ENCODE results near the gene PARVB. TPM values are rescaled to one million over a fixed set of nuclear protein-coding genes. Genes with fewer than 3 reads are reported as not detected.

The PARVB gene
- total and polyA plus RNA-seq, 2 of the 8 experiments (the other 6 are each of a cell fraction or from before 2014, with no cell fraction given), result 14.5 to 18.6 TPM

GRCh38 chr22:44094751-44095302 is 70.7 kb downstream of the PARVB start:
- DNase-seq (ENCODE audit: low read depth in 1 of 2, low spot score in 2 of 2), result no peak

More at GRCh38 chr22:44094751-44095302, 70.7 kb downstream of the PARVB start:
- Histone ChIP-seq H4K91ac (replicated peaks; ENCODE audit: insufficient read length, low read length) (no peak overlapping the region), H3K27ac (ENCODE audit: low read depth, low read length) (no peak overlapping the region), H2BK20ac (ENCODE audit: low read length) (no peak overlapping the region), H2BK5ac (ENCODE audit: low read depth, low read length) (no peak overlapping the region), H3K79me1 (ENCODE audit: low read depth, low read length) (no peaks in the 10 kb centered on the region; the same call in 1 of the 2 replicates), H3K79me2 (ENCODE audit: control insufficient read depth in 1 of 2, insufficient read depth in 2 of 2, low read length in 2 of 2) (no peaks in the 10 kb centered on the region), H4K5ac (ENCODE audit: insufficient read length, low read depth, low read length) (no peak overlapping the region), H3K14ac (ENCODE audit: insufficient read length) (no peak overlapping the region), H2BK15ac (ENCODE audit: low read length) (no peak overlapping the region; the same call in 1 of the 2 replicates), H2AK5ac (ENCODE audit: low read depth, low read length) (no peak overlapping the region), H4K8ac (ENCODE audit: extremely low read depth, insufficient read depth, low read length) (peak overlapping the region; percentile 53; the same call in 1 of the 2 replicates), H3K9me3 (ENCODE audit: insufficient read depth in 2 of 2, low read depth in 1 of 2, low read length in 1 of 2) (no peaks in the 10 kb centered on the region), H3K56ac (replicated peaks; ENCODE audit: insufficient read length, low read depth, low read length) (no peak overlapping the region), H4K20me1 (replicated peaks in 1 of 2; ENCODE audit: control insufficient read depth in 1 of 2, insufficient read depth in 2 of 2, low read length in 2 of 2) (no peaks in the 10 kb centered on the region), H3K27me3 (replicated peaks in 1 of 4; ENCODE audit: control insufficient read depth in 3 of 4, extremely low read depth in 1 of 4, insufficient read depth in 3 of 4, low read length in 3 of 4) (no peaks in the 10 kb centered on the region), H3K4me1 (replicated peaks in 1 of 4; ENCODE audit: control insufficient read depth in 3 of 4, insufficient read depth in 4 of 4, low read length in 3 of 4) (peaks cover 0 to 4% (median 2%) of the 10 kb centered on the region in 4 experiments; a peak in 4 of 7 replicates), H3K4me3 (ENCODE audit: extremely low read depth in 1 of 4, insufficient read depth in 2 of 4, low read depth in 3 of 4, low read length in 4 of 4) (no peak overlapping the region), H3K9ac (replicated peaks in 1 of 4; ENCODE audit: extremely low read depth in 1 of 4, low read depth in 3 of 4, low read length in 3 of 4) (no peak overlapping the region), H3K36me3 (ENCODE audit: control insufficient read depth in 2 of 4, insufficient read depth in 4 of 4, low read length in 3 of 4) (no peaks in the 10 kb centered on the region), H3K4me2 (ENCODE audit: insufficient read depth in 1 of 2, low read depth in 2 of 2, low read length in 2 of 2) (no peak overlapping the region), H3K18ac (ENCODE audit: extremely low read depth, low read length) (peak overlapping the region; percentile 60), H2AFZ (ENCODE audit: low read length) (no peak overlapping the region), H3K23ac (ENCODE audit: insufficient read length) (no peak overlapping the region), H3K4ac (replicated peaks; ENCODE audit: insufficient read length, low read depth, low read length) (no peak overlapping the region), H2BK12ac (ENCODE audit: low read depth, low read length) (no peak overlapping the region), H3K23me2 (ENCODE audit: low read depth, low read length) (no peaks in the 10 kb centered on the region), H2BK120ac (replicated peaks; ENCODE audit: low read depth, low read length) (no peak overlapping the region)
- no peak for TF ChIP-seq GTF2F1 (IDR thresholded peaks at IDR 0.05; ENCODE audit: borderline replicate concordance, low read depth, low read length)
- TF ChIP-seq RFX5 (IDR thresholded peaks at IDR 0.05; ENCODE audit: borderline replicate concordance, low read depth, low read length), result no peak
- no peak for TF ChIP-seq GABPA (IDR thresholded peaks at IDR 0.05; ENCODE audit: borderline replicate concordance, insufficient read depth, low read length)
- no peak for FAIRE-seq
- WGBS, 2 experiments (ENCODE audit: extremely low coverage in 1 of 2, insufficient coverage in 1 of 2, insufficient read length in 1 of 2, insufficient replicate concordance in 2 of 2, low coverage in 1 of 2, low lambda C conversion rate in 2 of 2, missing lambda C conversion rate in 1 of 2), result 80% methylated on average over 13 of the region's 14 CpGs; no CpG with 5 or more reads in 1 of the 2 experiments
- ChIA-PET CTCF (ENCODE audit: partially characterized antibody) (interaction anchor here (0.9 to 3.2 kb wide), 6 partner anchors 9 to 263 kb away, joined by 3 to 25 read pairs (median 4); no protein-coding TSS in a partner anchor), POLR2A (ENCODE audit: partially characterized antibody) (no interaction called here)
